NCI-H526 treated with DMSO at 0.1 percent for 48 hours (cell line): ENCODE measurements around the gene TOMM40L.

Experiments used
- DNase-seq: peaks from one replicate; lab custom pipeline; 2025; lab: John Stamatoyannopoulos, UW

The TOMM40L gene

GRCh38 chr1:161225534-161226319, at the start of gene TOMM40L:
TSS of gene TOMM40L (plus strand) at chr1:161226060. CDS start at chr1:161226490, 430 bp downstream.
- peak; percentile 99 for DNase-seq

DNA sequence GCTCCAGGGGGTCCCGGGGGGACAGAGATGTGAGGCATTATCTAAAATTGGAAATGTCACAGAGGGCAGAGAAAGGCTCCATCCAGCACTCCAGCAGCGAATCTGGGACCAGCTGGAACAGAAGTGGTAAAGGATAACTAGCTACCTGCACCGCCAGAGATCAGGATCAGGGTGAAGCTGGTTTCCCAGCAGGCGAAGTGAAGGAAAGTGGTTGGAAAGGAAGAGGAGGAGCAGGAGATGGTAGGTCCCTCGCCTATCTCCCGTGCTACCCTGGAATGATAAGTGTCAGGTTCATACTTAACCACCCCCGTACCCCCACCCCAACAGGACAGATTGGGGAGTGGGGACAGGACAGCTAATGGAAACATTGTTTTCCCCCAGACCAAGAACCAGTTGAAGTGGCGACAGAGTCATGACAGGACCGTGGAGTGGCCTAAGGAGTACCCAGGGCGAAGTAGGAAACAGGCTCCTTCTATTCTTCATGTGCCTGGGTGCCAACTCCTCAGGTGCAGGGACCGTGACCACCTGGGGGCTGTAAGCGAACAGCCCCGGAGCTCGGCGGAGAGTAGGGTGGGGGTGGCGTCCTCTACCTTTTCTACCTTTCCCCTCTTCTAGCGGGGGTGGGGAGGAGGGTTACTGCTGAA, 49.3 kb upstream of the TOMM40L start:
- DNase-seq: no peak

DNA sequence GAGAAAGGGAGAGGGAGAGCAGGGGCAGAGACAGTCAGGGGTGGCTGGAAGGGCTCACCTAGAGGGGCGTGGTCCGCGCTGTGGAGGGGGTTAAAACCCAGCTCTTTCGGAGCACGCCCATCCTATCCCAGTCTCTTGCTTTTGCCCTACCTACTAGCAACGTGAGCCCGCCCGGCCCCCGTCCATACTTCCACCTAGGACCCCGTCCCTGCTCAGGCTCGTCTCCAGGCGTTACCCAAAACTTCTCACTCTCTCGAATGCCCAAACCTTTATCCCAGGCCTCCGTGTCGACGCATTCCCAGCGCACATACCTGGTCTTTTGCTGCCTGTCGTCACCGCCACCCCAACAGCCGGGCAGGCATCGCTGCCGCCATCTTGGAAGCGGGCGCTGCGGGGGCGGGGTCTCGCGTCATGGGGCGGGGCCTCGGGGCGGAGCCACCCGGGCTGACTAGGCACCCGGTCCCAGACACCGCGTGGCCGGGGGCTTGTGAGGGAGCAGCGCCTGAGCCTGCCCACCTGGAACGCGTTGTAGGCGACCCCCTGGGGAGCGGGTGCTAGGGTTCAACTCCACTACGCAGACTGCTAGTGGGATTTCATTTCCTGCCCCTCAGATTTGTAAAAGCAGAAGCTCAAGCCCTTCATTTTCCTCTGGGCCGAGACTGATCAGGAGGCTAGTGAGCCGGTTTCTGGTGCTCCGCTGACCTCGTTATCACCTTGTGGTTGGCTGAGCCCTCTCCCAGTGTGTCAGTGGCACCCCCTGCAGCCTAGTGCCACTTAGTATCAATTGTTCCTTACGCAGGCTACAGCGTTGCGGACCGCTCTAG, 48.5 kb upstream of the TOMM40L start, which contains the start of gene B4GALT3:
Gene B4GALT3, minus strand, starts transcription at position 396 of the 824 bp plus-strand sequence. CDS start 1,447 bp downstream, outside the sequence.
- peak; percentile 96 for DNase-seq

GRCh38 chr1:161177936-161178244, 48.0 kb upstream of the TOMM40L start:
- DNase-seq: peak; percentile 91

GRCh38 chr1:161179698-161180097, 46.2 kb upstream of the TOMM40L start:
- DNase-seq: no peak

DNA sequence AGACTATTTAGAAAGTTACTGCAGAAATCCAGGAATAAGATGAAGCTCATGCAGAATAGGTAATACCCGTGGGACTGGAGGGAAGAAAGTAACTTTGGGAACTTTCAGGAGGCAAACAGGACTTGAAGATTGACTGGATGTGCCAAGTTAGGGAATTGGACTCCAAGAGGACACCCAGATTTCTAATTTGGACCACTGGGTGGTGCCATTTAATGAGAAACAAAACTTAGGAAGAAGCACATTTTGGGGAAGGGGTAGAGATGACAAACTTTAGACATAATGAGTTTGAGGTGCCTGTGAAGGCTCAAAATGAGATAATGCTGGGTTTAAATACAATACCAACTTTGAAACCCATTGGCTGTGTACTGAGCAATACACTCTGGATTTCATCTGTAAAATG, 45.2 kb upstream of the TOMM40L start:
- DNase-seq: no peak

- no peak for DNase-seq
Measured at GRCh38 chr1:161182214-161182613, 43.6 kb upstream of the TOMM40L start.

DNA sequence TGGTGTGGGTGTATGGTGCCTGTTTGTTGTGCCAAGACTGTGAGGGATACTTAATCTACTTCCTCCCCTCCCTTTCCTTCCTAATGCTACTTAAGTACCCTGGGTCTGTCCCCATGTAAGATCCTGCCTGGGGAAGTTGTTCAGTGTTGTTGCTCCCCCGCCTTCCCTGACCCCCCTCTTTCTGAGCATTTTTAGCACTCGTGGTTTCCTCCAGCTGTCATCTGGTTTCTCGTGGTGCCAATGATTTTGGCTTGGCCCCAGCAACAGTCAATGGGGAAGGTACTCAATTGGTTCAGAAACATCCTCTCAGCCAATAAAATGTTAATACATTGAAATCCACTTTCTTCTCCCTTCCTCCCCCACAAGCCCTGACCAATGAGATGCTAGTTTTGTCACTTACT, 40.6 kb upstream of the TOMM40L start:
- no peak for DNase-seq

DNA sequence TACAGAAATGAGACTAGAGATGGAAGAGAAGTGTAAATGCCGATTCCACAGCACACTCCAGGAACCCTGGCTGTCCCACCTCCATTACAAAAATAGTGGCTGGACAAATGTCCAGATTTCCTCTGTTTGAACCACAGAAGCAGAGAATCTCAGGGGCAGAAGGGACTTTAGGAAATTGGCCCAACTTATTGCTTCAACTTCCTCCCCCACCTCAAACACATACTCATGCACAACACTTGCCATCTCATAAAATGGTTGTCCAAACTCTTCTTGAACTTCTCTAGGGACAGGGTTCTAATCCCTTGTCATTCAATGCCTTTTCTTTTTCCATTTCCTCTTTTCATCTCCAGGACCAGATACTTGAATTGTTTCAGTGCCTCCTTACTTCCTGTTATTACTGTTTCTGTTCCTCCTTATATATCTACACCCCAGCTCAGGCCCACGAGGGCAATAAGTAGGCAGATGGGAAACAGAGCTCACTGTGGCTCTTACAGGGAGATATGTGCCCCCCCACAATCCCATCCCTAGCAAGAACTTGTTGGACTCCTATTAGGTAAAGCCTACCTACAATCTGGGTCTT, 40.0 kb upstream of the TOMM40L start:
- DNase-seq: no peak

DNA sequence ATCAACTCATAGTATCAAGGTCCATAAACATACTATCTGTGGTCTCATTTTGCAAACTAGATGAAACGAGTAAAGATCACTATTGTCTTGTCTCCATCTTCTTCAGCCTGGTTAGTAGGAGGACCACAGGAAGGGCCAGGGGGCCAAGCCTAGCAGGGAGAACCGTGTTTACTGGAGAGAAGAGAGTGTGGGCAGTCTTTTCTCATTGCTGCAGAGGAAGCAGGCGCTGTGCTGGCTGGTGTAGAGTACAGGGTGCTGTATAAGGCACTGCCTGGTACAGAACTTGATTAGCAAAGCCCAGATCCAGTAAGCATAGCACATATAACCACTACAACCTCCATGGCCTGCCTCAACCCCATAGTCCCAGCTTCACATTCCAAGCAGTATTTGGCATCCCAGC, 38.5 kb upstream of the TOMM40L start:
- DNase-seq: no peak

DNA sequence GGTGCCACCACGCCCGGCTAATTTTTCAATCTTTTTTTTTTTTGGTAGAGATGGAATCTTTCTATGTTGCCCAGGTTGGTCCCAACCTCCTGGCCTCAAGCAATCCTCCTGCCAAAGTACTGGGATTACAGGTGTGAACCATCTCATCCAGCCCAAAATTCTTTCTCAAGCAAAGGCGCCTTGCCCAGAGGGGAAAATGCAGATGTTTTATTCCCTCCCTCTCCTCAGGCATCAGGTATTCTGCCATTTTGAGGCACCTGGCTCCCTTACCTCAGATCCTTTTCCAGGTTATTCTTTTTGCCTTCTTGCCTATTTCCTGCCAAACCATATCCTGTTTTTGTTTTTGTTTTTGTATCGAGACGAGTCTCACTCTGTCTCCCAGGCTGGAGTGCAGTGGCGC, 37.5 kb upstream of the TOMM40L start:
- no peak for DNase-seq

- no peak for DNase-seq
Measured at GRCh38 chr1:161189036-161189435, 36.8 kb upstream of the TOMM40L start.

GRCh38 chr1:161190962-161191521, 34.8 kb upstream of the TOMM40L start:
- DNase-seq: no peak

DNA sequence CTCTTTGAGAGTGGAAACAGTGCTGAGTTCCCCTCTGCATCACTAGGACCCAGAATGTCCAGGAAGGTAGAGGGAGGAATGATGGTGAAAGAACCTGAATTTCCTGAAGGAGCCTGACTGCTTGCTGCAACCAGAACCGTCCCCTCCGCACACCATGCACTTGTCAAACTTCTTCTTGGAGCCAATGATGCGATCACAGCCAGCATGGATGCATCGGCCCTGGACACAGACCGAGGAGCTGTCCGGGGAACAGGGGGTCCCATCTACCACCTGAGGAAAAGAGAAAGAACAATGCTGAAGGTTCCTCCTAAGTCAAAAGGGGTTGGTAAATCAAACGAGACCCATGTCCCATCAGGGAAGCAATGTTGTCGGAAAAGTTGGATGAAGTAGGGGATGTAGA, 33.9 kb upstream of the TOMM40L start:
- no peak for DNase-seq

DNA sequence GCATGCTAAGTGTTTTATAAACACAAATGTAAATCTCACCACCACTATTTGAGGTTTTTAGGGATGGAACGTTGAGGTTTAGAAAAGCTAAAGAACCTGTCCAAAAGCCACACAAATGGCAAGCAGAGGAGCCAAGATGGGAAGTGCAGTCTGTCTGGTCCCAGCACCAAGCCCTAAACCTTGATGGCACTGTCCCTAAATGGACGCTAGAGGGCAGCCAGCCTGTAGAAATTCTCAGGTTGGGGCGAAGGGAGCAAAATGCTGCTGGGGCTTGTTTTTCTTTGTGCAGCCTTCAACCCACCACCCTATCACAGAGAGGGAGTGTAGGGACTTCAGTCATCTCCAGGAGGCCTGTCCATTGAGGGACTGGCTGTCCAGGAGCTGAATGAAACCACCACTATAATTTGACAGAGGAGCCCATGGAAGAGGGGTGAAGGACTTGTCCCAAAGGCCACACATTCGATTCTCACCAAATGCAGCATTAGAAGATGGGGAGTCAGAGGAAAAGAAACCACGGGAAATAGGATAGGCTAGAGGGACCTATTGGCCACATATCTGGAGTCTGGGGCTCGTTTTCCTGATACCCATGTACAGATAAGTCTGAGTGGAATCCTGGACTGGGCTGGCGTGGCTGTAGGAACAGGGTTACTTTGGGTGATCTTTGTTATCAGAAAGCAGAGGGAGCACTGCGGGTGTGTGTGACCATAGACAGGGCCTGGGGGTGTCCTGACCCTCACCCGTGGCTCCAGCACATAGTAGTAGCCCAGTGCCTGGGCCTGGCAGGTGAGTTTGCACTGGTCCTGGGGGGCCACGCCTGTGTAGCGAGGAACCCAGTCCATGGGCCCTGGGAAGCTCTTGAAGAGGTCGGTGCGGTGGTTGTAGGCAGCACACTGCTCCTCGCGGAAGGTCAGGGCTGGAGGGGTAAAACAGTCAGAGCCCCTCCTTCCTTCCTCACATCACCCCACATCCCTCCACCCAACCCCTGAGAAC, 33.1 kb upstream of the TOMM40L start:
- DNase-seq: peak; percentile 72

GRCh38 chr1:161193561-161194235, 32.2 kb upstream of the TOMM40L start:
- no peak for DNase-seq

DNA sequence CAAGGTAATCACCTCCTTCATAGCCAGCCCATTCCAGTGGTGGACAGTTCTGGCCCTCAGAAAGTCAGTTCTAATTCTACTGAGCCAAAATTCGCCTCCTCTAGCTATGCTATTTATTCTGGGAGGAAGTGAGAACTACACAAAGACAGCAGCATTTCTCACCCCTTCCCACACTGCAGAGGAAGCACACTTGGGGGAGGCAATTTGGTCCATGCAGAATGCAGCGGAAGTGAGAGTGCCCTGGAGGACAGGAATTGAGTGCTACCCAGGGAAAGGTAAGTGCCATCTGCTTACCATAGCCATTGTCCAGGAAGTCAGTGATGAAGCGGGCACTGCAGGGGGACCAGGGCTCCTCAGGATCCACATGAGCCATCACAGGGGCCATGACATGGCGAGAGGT, 30.7 kb upstream of the TOMM40L start:
- no peak for DNase-seq

DNA sequence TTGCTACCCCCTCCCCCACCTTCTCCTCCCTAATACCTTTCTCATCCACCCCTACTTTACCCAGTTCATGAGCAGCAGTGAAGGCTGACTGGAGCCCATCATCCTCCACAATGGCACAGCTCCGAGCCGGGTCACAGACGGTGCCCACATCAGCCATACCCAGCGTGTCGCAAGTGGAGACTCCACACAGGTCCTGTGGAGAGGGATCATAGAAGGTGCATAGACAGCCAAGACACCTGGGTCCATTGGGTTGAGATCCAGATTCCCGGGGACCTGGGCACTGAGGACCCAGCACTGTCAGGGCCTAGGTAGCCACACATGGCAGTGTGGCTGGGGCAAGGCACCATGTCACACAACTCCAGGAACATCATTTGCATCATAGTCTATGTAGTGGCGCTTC, 29.7 kb upstream of the TOMM40L start:
- no peak for DNase-seq

DNA sequence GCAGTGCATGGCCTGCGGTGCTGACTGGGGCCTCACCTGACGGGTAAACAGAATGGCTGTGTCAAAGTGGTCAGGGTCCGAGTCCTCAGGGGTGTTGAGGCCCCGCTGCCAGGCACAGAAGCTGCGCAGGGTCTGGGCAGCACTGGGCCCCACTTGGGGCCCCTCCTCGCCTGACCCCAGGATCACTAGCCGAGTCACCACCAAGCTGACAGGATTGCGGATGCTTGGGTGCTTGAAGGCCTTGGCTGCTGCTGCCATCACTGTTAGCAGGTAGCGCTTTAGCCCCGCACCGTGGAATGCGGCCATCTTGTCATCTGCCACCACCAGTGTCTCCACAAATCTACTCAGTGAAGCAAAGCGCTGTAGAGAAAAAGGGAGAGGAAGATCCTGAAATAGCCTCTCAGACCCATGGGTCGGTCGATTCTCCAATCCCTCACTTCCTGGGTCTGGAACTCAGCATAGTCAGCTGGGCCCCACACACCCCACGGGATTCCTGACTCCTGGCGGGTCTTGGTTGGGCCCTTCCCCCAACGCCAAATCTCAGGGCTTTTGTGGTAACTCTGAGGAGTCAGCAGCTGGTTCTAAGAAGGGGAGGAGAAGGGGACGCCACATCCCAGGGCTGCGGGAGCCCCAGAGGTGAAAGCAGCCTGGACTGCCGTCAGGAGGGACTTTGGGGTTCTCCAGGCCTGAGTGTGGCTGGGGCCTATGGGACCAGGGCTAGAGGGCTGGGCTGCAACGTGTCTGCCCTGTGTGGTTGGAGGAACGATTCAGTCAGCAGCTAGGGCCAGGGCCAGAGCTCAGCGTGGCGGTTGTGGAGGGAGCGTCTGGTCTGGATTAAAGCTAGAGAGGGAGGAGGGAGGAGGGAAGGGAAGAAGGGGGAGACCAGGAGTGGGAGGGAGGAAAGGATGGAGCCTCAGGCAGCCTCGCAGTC, 29.1 kb upstream of the TOMM40L start:
- DNase-seq: no peak
